Esophagus (tissue), 2 donors: ENCODE results near the gene PREPL. TPM values are rescaled to one million over a fixed set of nuclear protein-coding genes. Genes with fewer than 3 reads are reported as not detected.

Experiments
- H3K27ac ChIP-seq, 2 donors: one replicate each; pipeline ENCODE4 v1.5.1; 2013; ENCODE audit warnings: low read depth in 2 of 2, mild to moderate bottlenecking in 2 of 2, inconsistent platforms in 1 of 2, low read length in 1 of 2, moderate library complexity in 1 of 2
- H3K27me3 ChIP-seq, 2 donors: one replicate each; pipeline ENCODE4 v1.6.1; 2013; ENCODE audit warnings: low read length in 2 of 2, control low read depth in 1 of 2, mild to moderate bottlenecking in 1 of 2; ENCODE audit not compliant: insufficient read depth in 2 of 2, control insufficient read depth in 1 of 2
- H3K36me3 ChIP-seq, 2 donors: one replicate each; pipeline ENCODE4 v1.6.1; 2013; ENCODE audit warnings: low read length in 1 of 2; ENCODE audit not compliant: control insufficient read depth in 2 of 2, insufficient read depth in 2 of 2
- H3K4me1 ChIP-seq, 2 donors: one replicate each; pipeline ENCODE4 v1.6.1; 2013; ENCODE audit warnings: low read length in 1 of 2; ENCODE audit not compliant: control insufficient read depth in 2 of 2, insufficient read depth in 2 of 2
- H3K4me3 ChIP-seq, 2 donors: one replicate each; pipeline ENCODE4 v1.5.1; 2013; ENCODE audit warnings: low read length in 2 of 2, mild to moderate bottlenecking in 2 of 2, low read depth in 1 of 2, moderate library complexity in 1 of 2
- H3K9me3 ChIP-seq, 2 donors: one replicate each; pipeline ENCODE4 v1.6.1; 2013; ENCODE audit warnings: mild to moderate bottlenecking in 2 of 2, low read depth in 1 of 2, low read length in 1 of 2, moderate library complexity in 1 of 2; ENCODE audit not compliant: control insufficient read depth in 2 of 2, insufficient read depth in 1 of 2
- WGBS, 2 donors: extraction: QIAGEN DNeasy Blood & Tissue Kit; methylation state at CpG; one replicate each; pipeline ENCODE4 v1.1.7; 2013; 5-methylcytosine and 5-hydroxymethylcytosine counted together
- polyA plus RNA-seq, 2 donors: library from polyadenylated mRNA; stranded (reverse); fragments of 200-250 nt; gene quantifications; one replicate each; pipeline ENCODE4 v1.2.3, GENCODE V29; 2013
- donor health status: healthy with polysubstance abuse.
- donor health status: Bipolar disorder and iron deficiency.

The PREPL gene
- polyA plus RNA-seq, 2 donors: 4.2 to 8.4 TPM

DNA sequence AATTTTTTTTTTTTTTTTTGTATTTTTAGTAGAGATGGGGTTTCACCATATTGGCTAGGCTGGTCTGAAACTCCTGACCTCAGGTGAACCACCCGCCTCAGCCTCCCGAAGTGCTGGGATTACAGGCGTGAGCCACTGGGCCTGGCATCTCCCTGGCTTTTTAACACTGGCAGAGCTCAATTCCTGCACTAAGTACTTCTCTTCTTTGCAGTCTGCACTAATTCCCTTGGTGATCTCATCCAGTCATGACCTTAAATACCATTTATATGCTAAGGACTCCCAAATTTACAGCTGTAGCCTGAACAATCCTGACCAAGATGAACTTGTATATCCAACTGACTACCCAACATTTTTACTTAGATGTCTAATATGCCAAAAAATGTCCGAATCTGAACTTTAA is 10.2 kb downstream of the PREPL start:
- H3K4me1 ChIP-seq: no peaks in the 10 kb centered on the region
- 69 to 95% methylated on average over 4 of the region's 4 CpGs for WGBS, 2 donors

DNA sequence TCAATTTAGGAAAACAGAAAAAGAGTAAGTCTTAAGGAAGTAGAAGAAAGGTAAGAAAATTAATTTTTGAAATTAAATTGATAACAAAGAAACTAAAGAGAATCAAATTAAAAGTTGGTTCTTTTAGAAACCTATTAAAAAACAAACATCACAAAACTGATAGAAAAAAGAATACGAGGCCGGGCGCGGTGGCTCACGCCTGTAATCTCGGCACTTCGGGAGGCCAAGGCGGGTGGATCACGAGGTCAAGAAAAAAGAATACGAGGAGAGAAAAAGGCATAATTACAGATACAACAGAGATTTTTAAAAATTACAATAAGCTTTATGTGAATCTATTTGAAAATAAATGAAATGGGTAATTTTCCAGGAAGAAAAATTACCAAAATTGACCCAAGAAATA is 11.8 kb downstream of the PREPL start:
- Histone ChIP-seq H3K27ac (no peak overlapping the region), H3K9me3 (no peaks in the 10 kb centered on the region), H3K36me3 (peaks cover 0 to 2% of the 10 kb centered on the region in 2 donors), H3K4me1 (no peaks in the 10 kb centered on the region), H3K4me3 (no peak overlapping the region), H3K27me3 (no peaks in the 10 kb centered on the region)
- 96 to 99% methylated on average over 10 of the region's 10 CpGs for WGBS, 2 donors

More for the DNA sequence above, 10.2 kb downstream of the PREPL start:
- Histone ChIP-seq H3K4me3 (no peak overlapping the region), H3K27ac (no peak overlapping the region), H3K36me3 (peaks cover 0 to 2% of the 10 kb centered on the region in 2 donors), H3K27me3 (no peaks in the 10 kb centered on the region), H3K9me3 (no peaks in the 10 kb centered on the region)

DNA sequence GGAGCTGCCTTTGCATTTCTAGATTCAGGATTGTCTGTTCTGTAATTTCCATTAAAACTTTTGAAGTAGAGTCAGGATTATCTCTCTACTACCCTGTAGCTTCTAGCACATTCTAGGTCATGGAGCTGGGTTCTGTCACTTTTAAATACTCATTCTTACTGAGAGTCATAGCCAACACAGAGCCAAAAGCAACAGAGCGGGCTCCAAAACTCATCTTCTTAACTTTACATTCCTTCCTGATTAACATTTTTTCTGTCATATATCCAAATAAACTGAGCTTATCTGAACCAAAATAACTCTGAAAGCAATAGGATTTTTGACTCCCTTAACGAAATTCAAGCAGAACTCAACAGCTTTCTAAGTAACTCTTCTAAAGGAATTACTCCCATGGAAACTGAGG is 12.9 kb downstream of the PREPL start:
- Histone ChIP-seq H3K9me3 (no peaks in the 10 kb centered on the region), H3K27ac (no peak overlapping the region), H3K27me3 (no peaks in the 10 kb centered on the region), H3K4me1 (no peaks in the 10 kb centered on the region), H3K36me3 (peaks cover 0 to 2% of the 10 kb centered on the region in 2 donors), H3K4me3 (no peak overlapping the region)
- 62 to 64% methylated on average over 2 of the region's 2 CpGs for WGBS, 2 donors

DNA sequence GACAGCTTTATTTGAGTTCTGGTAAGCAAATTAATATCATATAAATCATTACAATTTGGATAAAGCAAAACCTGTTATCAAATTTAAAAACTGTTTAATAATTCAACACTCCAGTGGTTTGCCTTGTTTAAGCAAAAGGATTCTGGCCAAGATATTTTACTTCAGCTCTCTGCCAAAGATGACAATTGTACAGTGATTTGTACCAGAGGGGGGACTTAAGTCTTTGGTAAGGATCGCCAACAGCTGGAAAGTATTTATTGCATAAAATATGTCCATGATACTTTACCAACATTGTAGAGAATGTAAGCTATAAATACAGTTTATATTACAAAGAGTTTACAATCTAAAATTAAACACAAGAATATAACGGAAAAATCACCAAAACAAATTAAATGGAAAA is 13.8 kb downstream of the PREPL start:
- H3K4me1 ChIP-seq: no peaks in the 10 kb centered on the region
- no peak overlapping the region for H3K4me3 ChIP-seq
- H3K27ac ChIP-seq: no peak overlapping the region
- no peaks in the 10 kb centered on the region for H3K27me3 ChIP-seq
- no peaks in the 10 kb centered on the region for H3K9me3 ChIP-seq
- H3K36me3 ChIP-seq: peaks cover 0 to 2% of the 10 kb centered on the region in 2 donors
- 60 to 71% methylated on average over 2 of the region's 2 CpGs for WGBS, 2 donors

DNA sequence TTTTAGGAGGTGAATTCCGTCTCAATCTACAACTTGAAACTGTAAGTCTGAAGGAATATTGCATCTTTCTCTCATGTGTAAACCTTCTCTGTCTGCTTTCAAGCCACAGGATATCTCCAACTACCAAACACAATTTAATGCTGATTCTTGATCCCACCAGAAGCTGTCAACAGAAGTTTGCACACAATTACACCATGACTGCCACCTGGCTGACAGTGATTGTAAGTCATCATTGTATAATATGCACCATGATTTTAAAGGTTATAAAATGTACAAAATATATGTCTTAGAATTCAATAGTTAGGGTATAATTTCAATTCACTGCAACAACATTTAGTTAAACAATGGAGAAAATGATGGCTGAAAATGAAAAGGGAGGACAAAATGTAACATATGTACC is 18.4 kb downstream of the PREPL start:
- Histone ChIP-seq H3K27ac (no peak overlapping the region), H3K4me3 (no peak overlapping the region), H3K36me3 (peaks cover under 1 to 3% of the 10 kb centered on the region in 2 donors), H3K4me1 (no peaks in the 10 kb centered on the region), H3K9me3 (no peaks in the 10 kb centered on the region), H3K27me3 (no peaks in the 10 kb centered on the region)
- WGBS, 2 donors: 57 to 87% methylated on average over 1 of the region's 1 CpG

DNA sequence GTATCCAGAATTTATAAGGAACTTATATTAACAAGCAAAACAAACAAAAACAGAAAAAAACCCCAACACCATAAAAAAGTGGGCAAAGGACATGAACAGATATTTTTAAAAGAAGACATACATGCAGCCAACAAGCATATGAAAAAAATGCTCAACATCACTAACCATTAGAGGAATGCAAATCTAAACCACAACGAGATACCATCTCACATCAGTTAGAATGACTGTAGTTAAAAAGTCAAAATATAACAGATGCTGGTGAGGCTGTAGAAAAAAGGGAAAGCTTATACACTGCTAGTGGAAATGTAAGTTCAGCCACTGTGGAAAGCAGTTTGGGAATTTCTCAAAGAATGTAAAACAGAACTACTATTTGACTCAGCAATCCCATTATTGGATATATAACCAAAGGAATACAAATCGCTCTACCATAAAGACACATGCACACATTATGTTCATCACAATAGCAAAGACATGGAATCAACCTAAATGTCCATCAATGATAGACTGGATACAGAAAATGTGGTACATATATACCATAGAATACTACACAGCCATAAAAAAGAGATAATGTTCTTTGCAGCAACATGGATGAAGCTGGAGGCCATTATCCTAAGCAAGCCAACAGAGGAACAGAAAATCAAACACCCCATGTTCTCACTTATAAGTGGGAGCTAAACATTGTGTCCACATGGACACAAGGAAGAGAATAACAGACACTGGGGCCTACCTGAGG is 25.3 kb downstream of the PREPL start:
- 93 to 97% methylated on average over 2 of the region's 2 CpGs for WGBS, 2 donors
- peaks cover 7 to 8% of the 10 kb centered on the region in 2 donors for H3K36me3 ChIP-seq

DNA sequence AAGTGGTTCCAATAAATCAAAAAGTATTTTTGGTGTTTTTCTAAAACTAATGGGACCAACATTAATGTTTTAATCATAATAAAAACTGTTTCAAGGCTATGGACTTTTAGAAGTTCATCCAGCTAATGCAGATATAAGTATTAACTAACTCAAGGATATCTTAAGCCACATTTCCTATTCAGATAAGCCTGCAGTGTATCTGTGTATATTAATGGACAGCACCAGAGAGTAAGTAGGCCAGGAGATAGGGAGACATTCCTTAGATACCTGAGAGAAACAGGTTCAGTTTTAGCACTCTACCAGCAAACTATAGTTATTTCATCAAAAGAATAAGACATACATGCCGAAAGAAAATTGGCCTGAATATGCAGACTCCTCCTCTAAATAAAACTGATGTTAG is 27.3 kb downstream of the PREPL start:
- WGBS, 2 donors: 76 to 94% methylated on average over 1 of the region's 1 CpG
- H3K4me3 ChIP-seq: no peak overlapping the region
- peaks cover 7 to 9% of the 10 kb centered on the region in 2 donors for H3K36me3 ChIP-seq
- H3K9me3 ChIP-seq: no peaks in the 10 kb centered on the region
- no peaks in the 10 kb centered on the region for H3K27me3 ChIP-seq
- no peaks in the 10 kb centered on the region for H3K4me1 ChIP-seq
- no peak overlapping the region for H3K27ac ChIP-seq

More for the DNA sequence above, 25.3 kb downstream of the PREPL start:
- no peak overlapping the region for H3K4me3 ChIP-seq
- H3K27ac ChIP-seq: no peak overlapping the region
- H3K27me3 ChIP-seq: no peaks in the 10 kb centered on the region
- H3K9me3 ChIP-seq: no peaks in the 10 kb centered on the region
- no peaks in the 10 kb centered on the region for H3K4me1 ChIP-seq

DNA sequence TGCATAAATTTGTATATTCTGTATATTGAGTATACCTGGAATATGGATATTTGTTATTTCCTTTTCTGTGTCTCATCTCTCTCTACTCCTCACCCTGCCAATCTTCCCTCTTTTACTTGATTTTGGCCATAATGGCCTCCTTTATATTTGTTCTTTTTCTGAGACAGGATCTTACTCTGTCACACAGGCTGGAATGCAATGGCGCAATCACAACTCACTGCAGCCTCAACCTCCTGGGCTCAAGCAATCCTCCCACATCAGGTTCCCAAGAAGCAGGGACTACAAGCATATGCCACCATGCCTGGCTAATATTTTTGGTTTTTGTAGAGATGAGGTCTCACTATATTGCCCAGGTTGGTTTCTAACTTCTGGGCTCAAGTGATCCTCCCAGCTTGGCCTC is 30.5 kb downstream of the PREPL start:
- Histone ChIP-seq H3K27ac (no peak overlapping the region), H3K4me3 (no peak overlapping the region), H3K9me3 (no peaks in the 10 kb centered on the region), H3K36me3 (peaks cover 4 to 7% of the 10 kb centered on the region in 2 donors), H3K4me1 (no peaks in the 10 kb centered on the region), H3K27me3 (no peaks in the 10 kb centered on the region)
- WGBS, 2 donors: 96 to 100% methylated on average over 1 of the region's 1 CpG

DNA sequence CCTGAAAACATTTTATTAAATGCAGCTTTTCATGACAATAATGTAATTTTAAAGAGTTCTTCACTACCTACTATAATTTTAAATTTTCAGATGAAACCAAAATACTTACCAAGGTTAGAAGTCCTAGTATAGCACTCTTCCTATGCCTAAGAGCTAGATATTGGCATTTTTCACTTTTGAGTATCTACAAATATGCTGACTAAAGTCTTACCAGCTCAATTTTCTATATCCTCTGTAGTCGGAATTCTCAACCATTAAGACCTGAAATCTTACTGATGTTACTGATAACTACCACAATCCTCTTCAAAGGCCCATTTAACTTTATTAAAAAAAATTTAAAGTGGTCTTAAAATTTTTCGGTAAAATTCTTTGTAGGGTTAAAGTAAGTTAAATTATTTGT is 32.0 kb downstream of the PREPL start:
- Histone ChIP-seq H3K36me3 (peaks cover 4 to 7% of the 10 kb centered on the region in 2 donors), H3K4me1 (no peaks in the 10 kb centered on the region), H3K9me3 (no peaks in the 10 kb centered on the region), H3K27ac (no peak overlapping the region), H3K27me3 (no peaks in the 10 kb centered on the region), H3K4me3 (no peak overlapping the region)
- 90 to 94% methylated on average over 2 of the region's 2 CpGs for WGBS, 2 donors

DNA sequence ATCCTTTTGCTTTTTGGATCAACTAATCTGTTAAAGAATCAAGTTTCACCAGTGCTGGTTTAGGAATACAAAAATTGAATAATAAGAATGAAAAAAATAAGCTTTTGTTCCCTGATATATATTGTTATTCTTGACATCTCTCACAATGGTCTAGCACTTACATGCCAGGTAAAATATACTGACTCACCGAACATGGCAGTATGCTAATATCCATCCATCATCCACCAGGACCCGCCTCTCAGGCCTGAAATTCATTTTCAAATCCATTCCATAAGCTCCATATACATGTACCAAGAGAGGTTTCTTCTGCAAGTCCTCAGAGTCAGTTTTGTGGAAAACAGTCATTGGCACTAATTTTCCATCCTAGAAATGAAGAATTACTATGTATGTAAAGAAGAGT is 32.5 kb downstream of the PREPL start:
- no peaks in the 10 kb centered on the region for H3K27me3 ChIP-seq
- WGBS, 2 donors: 62 to 65% methylated on average over 2 of the region's 2 CpGs
- no peak overlapping the region for H3K27ac ChIP-seq

More for the DNA sequence above, 32.5 kb downstream of the PREPL start:
- H3K4me1 ChIP-seq: no peaks in the 10 kb centered on the region
- H3K4me3 ChIP-seq: no peak overlapping the region
- H3K36me3 ChIP-seq: peaks cover 4 to 7% of the 10 kb centered on the region in 2 donors
- H3K9me3 ChIP-seq: no peaks in the 10 kb centered on the region
